OCI-LY1 (cell line): Measurements from ENCODE around the gene ZNF195.

Experiments
- H2AFZ ChIP-seq: fragments of 200-600 bp; sonication (generic), shearing (Covaris generic); 2 replicates; pipeline ENCODE4 v1.6.0; 2014; ENCODE audit warnings: antibody characterized with exemption, mild to moderate bottlenecking, low read length
- H3F3A ChIP-seq: fragments of 200-600 bp; sonication (generic), shearing (Covaris generic); 2 replicates; pipeline ENCODE4 v1.6.0; 2014; ENCODE audit warnings: mild to moderate bottlenecking, antibody characterized with exemption, low read length, moderate library complexity; ENCODE audit not compliant: insufficient read depth
- H3K27ac ChIP-seq: fragments of 200-600 bp; sonication (generic); 2 replicates; pipeline ENCODE4 v1.5.1; 2014; ENCODE audit warnings: low read length, mixed run types, mild to moderate bottlenecking, low read depth; ENCODE audit not compliant: poor library complexity, severe bottlenecking
- H3K27me3 ChIP-seq: fragments of 200-600 bp; sonication (generic); 2 replicates; pipeline ENCODE4 v1.6.0; 2014; ENCODE audit warnings: antibody characterized with exemption, mild to moderate bottlenecking, low read length, moderate library complexity; ENCODE audit not compliant: insufficient read depth
- H3K36me3 ChIP-seq: fragments of 200-600 bp; sonication (generic); 2 replicates; pipeline ENCODE4 v1.6.1; 2014; ENCODE audit warnings: mild to moderate bottlenecking, antibody characterized with exemption, low read length, moderate library complexity, mixed read lengths; ENCODE audit not compliant: insufficient read depth
- H3K4me1 ChIP-seq: fragments of 200-600 bp; sonication (generic); 2 replicates; pipeline ENCODE4 v1.5.1; 2014; ENCODE audit warnings: mild to moderate bottlenecking, low read length, moderate library complexity; ENCODE audit not compliant: insufficient read depth, severe bottlenecking
- H3K4me2 ChIP-seq: fragments of 200-600 bp; sonication (generic), shearing (Covaris generic); 2 replicates; pipeline ENCODE4 v1.6.1; 2014; ENCODE audit warnings: low read length
- H3K4me3 ChIP-seq: fragments of 200-600 bp; sonication (generic); 2 replicates; pipeline ENCODE4 v1.5.1; 2014; ENCODE audit warnings: low read length, low read depth, mild to moderate bottlenecking, mixed read lengths; ENCODE audit not compliant: poor library complexity, severe bottlenecking
- H3K79me2 ChIP-seq: fragments of 200-600 bp; shearing (Covaris generic); 2 replicates; pipeline ENCODE4 v1.6.1; 2016; ENCODE audit warnings: mixed run types, low read length, mixed read lengths; ENCODE audit not compliant: insufficient read depth
- H3K9ac ChIP-seq: fragments of 200-600 bp; sonication (generic), shearing (Covaris generic); 2 replicates; pipeline ENCODE4 v1.6.1; 2014; ENCODE audit warnings: mild to moderate bottlenecking, low read length, mixed read lengths
- H3K9me2 ChIP-seq: fragments of 200-600 bp; sonication (generic), shearing (Covaris generic); 2 replicates; pipeline ENCODE4 v1.6.1; 2014; ENCODE audit warnings: low read depth, mild to moderate bottlenecking, low read length, mixed read lengths
- H3K9me3 ChIP-seq: fragments of 200-600 bp; shearing (Covaris generic); 2 replicates; pipeline ENCODE4 v1.6.1; 2014; ENCODE audit warnings: low read length, mixed read lengths
- H4K20me1 ChIP-seq: fragments of 200-600 bp; sonication (generic), shearing (Covaris generic); 2 replicates; pipeline ENCODE4 v1.6.0; 2016; ENCODE audit warnings: mild to moderate bottlenecking, low read length; ENCODE audit not compliant: insufficient read depth
- CTCF ChIP-seq: fragments of 200-600 bp; sonication (generic), shearing (Covaris generic); IDR thresholded peaks from 2 replicates; pipeline ENCODE4 v1.5.1; 2017; ENCODE audit warnings: mild to moderate bottlenecking, antibody characterized with exemption, low read length, moderate library complexity, mixed read lengths
- EZH2 ChIP-seq: fragments of 200-600 bp; sonication (generic), shearing (Covaris generic); IDR thresholded peaks from 2 replicates; pipeline ENCODE4 v1.8.0; 2017; ENCODE audit warnings: borderline replicate concordance, mixed run types, mild to moderate bottlenecking, antibody characterized with exemption, low read length, moderate library complexity, mixed read lengths

ZNF195 gene

GRCh38 chr11:3359092-3359824 is 19.7 kb downstream of the ZNF195 start:
- Histone ChIP-seq H3K4me1 (no peaks in the 10 kb centered on the region), H3K9me3 (peaks cover 61% of the 10 kb centered on the region), H3K4me3 (no peak overlapping the region), H4K20me1 (no peaks in the 10 kb centered on the region), H3K36me3 (peaks cover 69% of the 10 kb centered on the region), H3K9ac (no peak overlapping the region), H3K27ac (no peak overlapping the region), H2AFZ (no peak overlapping the region), H3K9me2 (no peaks in the 10 kb centered on the region), H3K79me2 (no peaks in the 10 kb centered on the region), H3F3A (no peaks in the 10 kb centered on the region), H3K27me3 (no peaks in the 10 kb centered on the region), H3K4me2 (no peak overlapping the region)
- TF ChIP-seq CTCF (no peak), EZH2 (no peak)

GRCh38 chr11:3357994-3358676 is 20.8 kb downstream of the ZNF195 start:
- peaks cover 57% of the 10 kb centered on the region for H3K36me3 ChIP-seq
- no peak overlapping the region for H3K27ac ChIP-seq

GRCh38 chr11:3357302-3357701 is 21.6 kb downstream of the ZNF195 start:
- no peak for TF ChIP-seq CTCF
- TF ChIP-seq EZH2 = no peak
- H3K36me3 ChIP-seq = peaks cover 49% of the 10 kb centered on the region

More at GRCh38 chr11:3357994-3358676, 20.8 kb downstream of the ZNF195 start:
- no peak overlapping the region for H2AFZ ChIP-seq
- TF ChIP-seq EZH2 (no peak), CTCF (no peak)
- H3K27me3 ChIP-seq = no peaks in the 10 kb centered on the region
- H3F3A ChIP-seq = no peaks in the 10 kb centered on the region
- peaks cover 50% of the 10 kb centered on the region for H3K9me3 ChIP-seq
- no peaks in the 10 kb centered on the region for H3K79me2 ChIP-seq
- no peaks in the 10 kb centered on the region for H3K9me2 ChIP-seq
- no peak overlapping the region for H3K4me3 ChIP-seq
- H3K4me2 ChIP-seq = no peak overlapping the region
- H3K4me1 ChIP-seq = no peaks in the 10 kb centered on the region
- H4K20me1 ChIP-seq = no peaks in the 10 kb centered on the region
- H3K9ac ChIP-seq = no peak overlapping the region

More at GRCh38 chr11:3357302-3357701, 21.6 kb downstream of the ZNF195 start:
- no peaks in the 10 kb centered on the region for H3K4me1 ChIP-seq
- no peak overlapping the region for H3K4me2 ChIP-seq
- no peaks in the 10 kb centered on the region for H4K20me1 ChIP-seq
- no peak overlapping the region for H3K9ac ChIP-seq
- H3K27me3 ChIP-seq = no peaks in the 10 kb centered on the region
- no peak overlapping the region for H3K4me3 ChIP-seq
- H3K9me3 ChIP-seq = peaks cover 44% of the 10 kb centered on the region
- no peak overlapping the region for H3K27ac ChIP-seq
- no peak overlapping the region for H2AFZ ChIP-seq
- H3F3A ChIP-seq = no peaks in the 10 kb centered on the region
- no peaks in the 10 kb centered on the region for H3K9me2 ChIP-seq
- no peaks in the 10 kb centered on the region for H3K79me2 ChIP-seq
